GM12864 (cell line): Measurements from ENCODE around the gene HNF1A.

ENCODE experiments used
- DNase-seq: peaks from one replicate; pipeline ENCODE4 v3.0.0-alpha.2; 2011; ENCODE audit warnings: low read depth
- H3K4me3 ChIP-seq: 2 replicates; pipeline ENCODE4 v1.5.1; 2011; ENCODE audit warnings: mild to moderate bottlenecking, low read depth, low read length, control low read depth
- TF ChIP-seq, protein P1 (sequence below): IDR thresholded peaks from 2 replicates; pipeline ENCODE4 v1.5.1; 2011; ENCODE audit warnings: low read depth, mild to moderate bottlenecking, moderate library complexity, low read length, control low read depth, inconsistent platforms; ENCODE audit errors: missing control alignments

HNF1A gene

DNA sequence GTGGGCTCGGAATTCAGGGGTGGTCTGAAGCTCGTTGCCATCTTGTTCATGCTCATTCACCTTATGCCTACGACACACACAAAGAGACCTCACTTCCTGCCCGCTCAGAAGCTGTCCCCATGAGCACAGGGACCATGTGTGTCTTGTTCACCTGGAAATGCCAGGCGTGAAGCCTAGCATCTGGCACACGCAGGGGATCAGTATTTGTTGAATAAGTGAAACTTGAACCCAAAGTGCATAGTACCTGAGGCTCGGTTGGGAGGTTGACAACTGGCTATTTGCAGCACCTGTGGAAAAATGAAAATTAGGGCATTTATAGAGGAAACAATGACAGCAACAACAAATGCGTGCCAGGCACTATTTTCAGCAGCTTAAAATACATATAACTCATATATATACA lies 32.5 kb downstream of the HNF1A start:
- TF ChIP-seq, protein P1, sequence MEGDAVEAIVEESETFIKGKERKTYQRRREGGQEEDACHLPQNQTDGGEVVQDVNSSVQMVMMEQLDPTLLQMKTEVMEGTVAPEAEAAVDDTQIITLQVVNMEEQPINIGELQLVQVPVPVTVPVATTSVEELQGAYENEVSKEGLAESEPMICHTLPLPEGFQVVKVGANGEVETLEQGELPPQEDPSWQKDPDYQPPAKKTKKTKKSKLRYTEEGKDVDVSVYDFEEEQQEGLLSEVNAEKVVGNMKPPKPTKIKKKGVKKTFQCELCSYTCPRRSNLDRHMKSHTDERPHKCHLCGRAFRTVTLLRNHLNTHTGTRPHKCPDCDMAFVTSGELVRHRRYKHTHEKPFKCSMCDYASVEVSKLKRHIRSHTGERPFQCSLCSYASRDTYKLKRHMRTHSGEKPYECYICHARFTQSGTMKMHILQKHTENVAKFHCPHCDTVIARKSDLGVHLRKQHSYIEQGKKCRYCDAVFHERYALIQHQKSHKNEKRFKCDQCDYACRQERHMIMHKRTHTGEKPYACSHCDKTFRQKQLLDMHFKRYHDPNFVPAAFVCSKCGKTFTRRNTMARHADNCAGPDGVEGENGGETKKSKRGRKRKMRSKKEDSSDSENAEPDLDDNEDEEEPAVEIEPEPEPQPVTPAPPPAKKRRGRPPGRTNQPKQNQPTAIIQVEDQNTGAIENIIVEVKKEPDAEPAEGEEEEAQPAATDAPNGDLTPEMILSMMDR: no peak
- no peak for DNase-seq
- H3K4me3 ChIP-seq: no peak overlapping the region

DNA sequence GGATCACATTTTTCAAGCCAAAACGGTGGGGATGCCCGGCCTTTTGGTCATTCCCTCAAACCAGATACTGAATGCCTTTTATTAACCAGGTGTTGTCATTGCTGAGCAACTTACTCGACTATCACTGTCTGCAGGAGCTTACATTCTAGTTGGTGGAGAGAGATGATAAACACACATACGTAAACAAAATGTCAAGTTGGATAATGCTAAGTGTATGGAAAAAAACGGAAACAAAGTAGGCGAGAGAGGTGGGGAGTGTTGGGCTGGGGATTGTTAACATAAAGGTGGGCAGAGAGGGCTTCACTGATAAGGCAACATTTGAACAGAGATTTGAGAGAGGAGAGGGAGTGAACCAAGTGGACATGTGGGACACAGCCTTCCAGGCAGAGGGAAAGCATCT lies 33.5 kb downstream of the HNF1A start:
- TF ChIP-seq, protein P1: no peak
- no peak overlapping the region for H3K4me3 ChIP-seq
- DNase-seq: no peak

GRCh38 chr12:121013715-121014114 lies 35.4 kb downstream of the HNF1A start:
- TF ChIP-seq, protein P1: peak; percentile 16
- no peak overlapping the region for H3K4me3 ChIP-seq
- DNase-seq: no peak

- DNase-seq: peak; percentile 76
- H3K4me3 ChIP-seq: peak within 1 kb of the TSS; percentile 98
- TF ChIP-seq, protein P1: no peak
Measured at GRCh38 chr12:121015825-121016766, 37.8 kb downstream of the HNF1A start, which contains the start of gene C12orf43. Gene C12orf43 (minus strand): TSS chr12:121016487. CDS start chr12:121016474, 13 bp downstream.

- no peak overlapping the region for H3K4me3 ChIP-seq
- TF ChIP-seq, protein P1: no peak
- DNase-seq: no peak
Measured at GRCh38 chr12:121017966-121018491, 39.7 kb downstream of the HNF1A start.

DNA sequence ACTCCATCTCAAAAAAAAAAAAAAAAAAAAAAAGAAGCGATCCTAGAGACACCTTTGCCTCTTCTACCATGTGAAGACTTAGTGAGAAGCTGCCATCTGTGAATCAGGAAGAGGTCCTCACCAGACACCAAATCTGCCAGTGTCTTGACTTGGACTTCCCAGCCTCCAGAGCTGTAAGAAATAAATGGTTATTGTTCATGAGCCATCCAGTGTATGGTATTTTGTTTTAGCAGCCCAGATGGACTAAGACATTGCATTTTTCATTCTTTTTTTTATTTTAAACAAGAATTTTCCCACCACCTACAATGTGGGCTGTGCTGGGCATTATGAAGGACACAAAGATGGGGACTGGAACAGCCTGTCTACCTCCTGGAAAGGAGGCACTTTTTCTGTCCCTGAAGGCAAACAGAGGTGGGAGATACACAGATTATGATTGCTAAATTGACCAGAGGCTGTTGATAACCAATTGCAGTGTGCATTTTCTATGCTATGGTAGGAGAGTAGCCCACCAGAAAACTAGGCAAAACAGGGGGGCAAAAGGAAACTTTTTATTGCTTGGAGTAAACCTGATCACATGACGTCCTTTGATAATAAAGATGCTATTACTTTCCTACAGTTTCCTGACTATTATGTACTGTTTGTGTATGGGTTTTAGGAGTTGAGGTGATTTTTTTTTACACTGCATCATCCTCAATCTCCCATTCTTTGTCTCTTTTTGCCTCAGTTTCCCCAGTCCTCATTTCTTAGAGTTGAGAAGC lies 40.7 kb downstream of the HNF1A start:
- TF ChIP-seq, protein P1: no peak
- no peak overlapping the region for H3K4me3 ChIP-seq
- DNase-seq: no peak
